Measurements from ENCODE around the gene GGA2.
"Not testable (repeated sequence)": the region's sequence is repeated elsewhere in the genome, so short reads cannot be mapped to it uniquely, and the experiment has no call there.

GGA2 gene

GRCh38 chr16:23514381-23515152, 4.3 kb upstream of the GGA2 start:
- no peak overlapping the region for H3K4me3 Mint-ChIP-seq
- H3K36me3 Mint-ChIP-seq: peaks cover 6% of the 10 kb centered on the region
- H3K9me3 Mint-ChIP-seq: no peaks in the 10 kb centered on the region
- H3K4me1 Mint-ChIP-seq: peaks cover 38% of the 10 kb centered on the region
- H3K27me3 Mint-ChIP-seq: no peaks in the 10 kb centered on the region
- H3K27ac Mint-ChIP-seq: peak overlapping the region; percentile 16
- ATAC-seq: no peak

DNA sequence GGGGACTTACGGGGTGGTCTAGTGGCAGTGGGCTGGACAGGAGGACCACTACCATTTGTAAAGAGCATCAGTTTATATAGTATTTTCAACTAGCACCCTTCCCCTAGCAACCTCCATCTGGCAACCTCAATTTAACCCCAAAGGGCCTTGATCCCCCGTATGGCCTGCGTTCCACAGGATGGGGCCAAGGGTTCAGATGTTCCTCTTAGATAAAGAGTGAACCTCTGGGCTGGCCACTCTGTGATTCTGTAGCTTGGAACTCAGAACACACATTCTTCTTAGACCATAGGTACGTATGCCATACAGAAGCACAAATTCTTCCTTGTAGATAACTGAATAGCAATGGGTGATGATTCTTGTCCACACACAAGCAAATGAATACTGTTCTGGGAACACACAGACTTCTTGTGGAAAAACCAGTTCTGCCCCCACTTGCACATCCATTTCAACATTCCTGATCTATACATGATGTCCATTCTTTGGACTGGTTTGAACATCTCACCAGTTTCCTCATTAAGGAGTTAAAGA, 1.9 kb upstream of the GGA2 start:
- H3K36me3 Mint-ChIP-seq: peaks cover 16% of the 10 kb centered on the region
- no peaks in the 10 kb centered on the region for H3K27me3 Mint-ChIP-seq
- no peak overlapping the region for H3K4me3 Mint-ChIP-seq
- no peak overlapping the region for H3K27ac Mint-ChIP-seq
- no peak for ATAC-seq
- H3K9me3 Mint-ChIP-seq: no peaks in the 10 kb centered on the region
- H3K4me1 Mint-ChIP-seq: peaks cover 33% of the 10 kb centered on the region

DNA sequence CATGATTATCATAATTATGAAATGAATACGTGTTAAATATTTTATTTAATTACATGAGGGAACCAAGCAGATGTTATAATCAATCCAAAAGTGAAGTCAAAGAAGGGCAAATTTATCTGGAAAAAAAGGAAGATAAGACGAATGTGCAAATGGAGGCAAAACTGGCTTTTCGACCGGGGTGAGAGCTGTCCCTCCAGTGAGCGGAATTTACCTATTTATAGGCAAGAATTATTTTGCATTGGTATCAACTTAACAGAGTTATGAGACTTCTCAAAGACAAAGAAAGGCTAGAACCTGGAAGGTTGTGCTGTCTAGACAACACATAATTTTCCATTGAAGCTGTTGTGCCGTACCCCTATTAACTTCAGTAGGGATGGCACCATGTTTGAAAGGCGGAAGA, 1.4 kb upstream of the GGA2 start:
- ATAC-seq: no peak
- H3K4me3 Mint-ChIP-seq: no peak overlapping the region
- no peaks in the 10 kb centered on the region for H3K9me3 Mint-ChIP-seq
- peaks cover 34% of the 10 kb centered on the region for H3K4me1 Mint-ChIP-seq
- H3K36me3 Mint-ChIP-seq: peaks cover 20% of the 10 kb centered on the region
- H3K27me3 Mint-ChIP-seq: no peaks in the 10 kb centered on the region
- peak overlapping the region; percentile 75 for H3K27ac Mint-ChIP-seq

- ATAC-seq, H3K27me3 Mint-ChIP-seq, H3K9me3 Mint-ChIP-seq: not testable (repeated sequence)
- Mint-ChIP-seq H3K4me3 (peak overlapping the region; percentile 85), H3K4me1 (peaks cover 35% of the 10 kb centered on the region), H3K27ac (peak overlapping the region; percentile 75), H3K36me3 (peaks cover 27% of the 10 kb centered on the region)
Measured at GRCh38 chr16:23510915-23511270, 599 bp upstream of the GGA2 start.

- peaks cover 46% of the 10 kb centered on the region for H3K4me1 Mint-ChIP-seq
- peak; percentile 13 for ATAC-seq
- no peaks in the 10 kb centered on the region for H3K9me3 Mint-ChIP-seq
- no peaks in the 10 kb centered on the region for H3K27me3 Mint-ChIP-seq
- H3K4me3 Mint-ChIP-seq: peak overlapping the region; percentile 90
- peaks cover 27% of the 10 kb centered on the region for H3K36me3 Mint-ChIP-seq
- peak overlapping the region; percentile 75 for H3K27ac Mint-ChIP-seq
Measured at GRCh38 chr16:23509782-23510163, 521 bp downstream of the GGA2 start.

GRCh38 chr16:23509441-23509754, 896 bp downstream of the GGA2 start:
- peak overlapping the region; percentile 75 for H3K27ac Mint-ChIP-seq
- H3K4me1 Mint-ChIP-seq: peaks cover 49% of the 10 kb centered on the region
- peaks cover 27% of the 10 kb centered on the region for H3K36me3 Mint-ChIP-seq
- no peaks in the 10 kb centered on the region for H3K9me3 Mint-ChIP-seq
- ATAC-seq: no peak
- no peaks in the 10 kb centered on the region for H3K27me3 Mint-ChIP-seq
- peak overlapping the region; percentile 90 for H3K4me3 Mint-ChIP-seq

GRCh38 chr16:23508589-23509440, 1.5 kb downstream of the GGA2 start:
- ATAC-seq: no peak
- Mint-ChIP-seq H3K9me3 (no peaks in the 10 kb centered on the region), H3K4me1 (peaks cover 55% of the 10 kb centered on the region), H3K4me3 (peak overlapping the region; percentile 90), H3K27ac (peak overlapping the region; percentile 75), H3K27me3 (no peaks in the 10 kb centered on the region), H3K36me3 (peaks cover 27% of the 10 kb centered on the region)

- H3K27me3 Mint-ChIP-seq: no peaks in the 10 kb centered on the region
- peaks cover 72% of the 10 kb centered on the region for H3K4me1 Mint-ChIP-seq
- ATAC-seq: peak; percentile 25
- no peaks in the 10 kb centered on the region for H3K9me3 Mint-ChIP-seq
- H3K27ac Mint-ChIP-seq: peak overlapping the region; percentile 75
- peaks cover 33% of the 10 kb centered on the region for H3K36me3 Mint-ChIP-seq
- H3K4me3 Mint-ChIP-seq: peak overlapping the region; percentile 84
Measured at GRCh38 chr16:23506606-23506994, 3.7 kb downstream of the GGA2 start.

DNA sequence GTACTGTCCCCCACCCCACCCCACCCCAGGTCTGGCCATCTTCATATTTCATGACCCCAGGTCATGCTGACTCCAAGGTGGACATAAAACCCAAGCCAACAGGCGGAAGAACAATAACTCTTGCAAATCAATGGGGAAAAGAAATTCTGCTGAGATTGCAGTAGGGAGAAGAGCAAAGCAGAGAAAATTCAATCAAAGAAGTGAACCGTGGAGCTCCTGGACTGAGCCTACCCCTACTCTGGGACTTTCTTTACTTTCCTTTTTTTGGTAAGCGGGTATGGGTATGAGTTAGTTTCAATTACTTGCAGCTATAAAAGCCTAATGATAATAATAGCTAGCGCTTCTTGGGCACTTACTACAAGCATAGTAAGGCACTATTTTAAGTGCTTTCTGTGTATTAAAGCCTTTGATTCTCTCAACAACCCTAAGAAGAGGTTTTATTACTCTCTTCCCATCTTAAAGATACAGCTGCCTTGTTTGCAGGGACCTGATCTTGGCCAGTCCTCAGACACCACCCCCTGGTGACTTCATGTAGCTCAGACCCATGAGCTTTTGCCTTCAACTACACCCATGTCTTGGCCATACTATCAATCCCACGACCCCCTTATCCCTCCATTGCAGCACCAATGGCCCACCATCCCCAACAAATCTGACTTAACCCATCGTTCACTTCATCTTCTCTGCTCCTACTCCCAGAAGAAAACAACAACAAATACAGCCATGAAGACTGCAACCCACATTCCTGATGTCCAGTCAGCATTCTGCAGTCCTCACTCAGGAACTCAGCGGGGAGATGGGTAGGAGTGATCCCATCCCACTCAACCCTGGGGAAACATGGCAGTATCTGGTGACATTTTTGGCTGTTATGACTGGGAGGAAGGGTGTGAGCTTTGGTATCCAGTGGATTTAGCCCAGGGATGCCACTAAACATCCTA, 4.4 kb downstream of the GGA2 start:
- H3K9me3 Mint-ChIP-seq: no peaks in the 10 kb centered on the region
- no peak for ATAC-seq
- peak overlapping the region; percentile 84 for H3K4me3 Mint-ChIP-seq
- H3K36me3 Mint-ChIP-seq: peaks cover 33% of the 10 kb centered on the region
- H3K27me3 Mint-ChIP-seq: no peaks in the 10 kb centered on the region
- H3K27ac Mint-ChIP-seq: peak overlapping the region; percentile 75
- peaks cover 79% of the 10 kb centered on the region for H3K4me1 Mint-ChIP-seq

DNA sequence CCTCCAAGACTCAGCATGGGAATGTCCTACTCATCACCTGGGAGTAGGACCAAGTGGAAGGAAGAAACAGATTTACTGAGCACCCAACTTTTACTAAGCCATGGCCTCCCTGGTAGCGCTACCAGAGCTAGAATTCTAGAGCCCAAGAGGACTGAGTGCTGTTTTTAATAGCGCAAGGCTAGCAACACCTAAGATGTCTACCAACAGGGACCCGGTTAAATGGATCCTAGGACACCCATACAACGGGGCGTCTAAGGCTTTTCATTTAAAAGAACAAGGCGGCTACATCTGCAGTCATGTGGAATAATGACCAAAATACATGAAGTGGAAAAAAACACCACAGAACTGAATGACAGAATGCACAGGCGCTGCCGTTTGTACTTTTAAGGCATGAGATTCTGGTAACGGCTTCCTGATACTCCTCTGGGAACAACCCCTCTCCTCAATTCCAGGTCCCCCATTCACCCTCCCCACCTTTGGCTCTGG, 5.1 kb downstream of the GGA2 start:
- H3K36me3 Mint-ChIP-seq: peaks cover 37% of the 10 kb centered on the region
- H3K4me1 Mint-ChIP-seq: peaks cover 81% of the 10 kb centered on the region
- peak; percentile 3 for ATAC-seq
- peak overlapping the region; percentile 84 for H3K4me3 Mint-ChIP-seq
- H3K27ac Mint-ChIP-seq: peak overlapping the region; percentile 75
- H3K27me3 Mint-ChIP-seq: no peaks in the 10 kb centered on the region
- H3K9me3 Mint-ChIP-seq: no peaks in the 10 kb centered on the region

DNA sequence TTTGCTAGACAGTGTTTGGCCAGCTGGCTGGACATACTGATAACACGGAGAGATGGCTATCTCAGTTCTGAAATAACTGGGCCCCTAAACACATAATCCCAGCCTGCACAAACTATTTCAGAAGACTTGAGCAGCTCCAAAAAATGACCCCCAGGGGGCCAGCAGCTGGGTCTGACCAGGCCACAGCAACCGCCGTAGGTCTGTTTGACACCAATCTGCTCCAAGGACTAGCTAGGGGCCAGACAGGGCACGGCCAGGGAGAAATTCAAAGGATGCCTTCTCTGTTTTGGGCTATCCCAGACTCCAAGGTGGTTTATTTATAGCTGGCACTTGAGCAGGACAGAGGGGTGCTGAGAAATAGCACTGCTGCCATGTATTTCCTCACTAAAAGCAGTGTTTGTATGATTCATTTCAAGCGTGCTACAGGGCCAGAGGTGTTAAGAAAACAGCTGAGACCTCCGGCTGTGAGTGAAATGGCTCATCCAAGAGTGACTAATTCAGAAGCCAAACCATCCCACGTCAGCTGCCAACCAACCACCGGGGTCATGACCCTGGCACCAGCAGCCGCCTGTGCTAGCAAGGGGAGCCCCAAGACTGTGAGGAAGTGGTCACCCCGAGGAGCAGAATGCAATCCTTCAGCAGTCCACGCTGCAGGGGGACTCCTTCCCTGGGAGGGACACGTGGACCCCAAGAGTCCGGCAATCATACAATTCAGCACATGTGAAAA, 5.7 kb downstream of the GGA2 start:
- ATAC-seq: peak; percentile 88
- Mint-ChIP-seq H3K4me1 (peaks cover 87% of the 10 kb centered on the region), H3K4me3 (peak overlapping the region; percentile 84), H3K27ac (peak overlapping the region; percentile 75), H3K36me3 (peaks cover 43% of the 10 kb centered on the region), H3K27me3 (no peaks in the 10 kb centered on the region), H3K9me3 (no peaks in the 10 kb centered on the region)

DNA sequence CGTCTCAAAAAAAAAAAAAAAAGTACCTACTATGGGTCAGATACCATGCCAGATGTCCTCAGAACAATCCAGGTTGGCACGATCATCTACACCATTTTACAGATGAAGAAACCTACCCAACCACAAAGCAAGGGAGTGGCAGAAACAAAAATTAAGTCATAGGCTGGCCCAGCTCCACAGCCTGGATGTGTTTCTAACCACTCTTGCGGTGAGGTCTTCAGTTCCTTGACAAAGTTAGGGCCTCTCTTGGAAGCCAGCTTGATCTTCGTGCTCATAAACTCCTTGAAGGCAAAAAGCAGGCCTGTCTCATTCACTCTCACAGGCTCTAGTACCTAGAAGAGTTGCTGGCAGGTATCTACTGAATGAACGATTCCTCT, 6.2 kb downstream of the GGA2 start:
- Mint-ChIP-seq H3K4me3 (peak overlapping the region; percentile 84), H3K36me3 (peaks cover 39% of the 10 kb centered on the region), H3K9me3 (no peaks in the 10 kb centered on the region), H3K27me3 (no peaks in the 10 kb centered on the region), H3K4me1 (peaks cover 88% of the 10 kb centered on the region), H3K27ac (peak overlapping the region; percentile 75)
- ATAC-seq: no peak

DNA sequence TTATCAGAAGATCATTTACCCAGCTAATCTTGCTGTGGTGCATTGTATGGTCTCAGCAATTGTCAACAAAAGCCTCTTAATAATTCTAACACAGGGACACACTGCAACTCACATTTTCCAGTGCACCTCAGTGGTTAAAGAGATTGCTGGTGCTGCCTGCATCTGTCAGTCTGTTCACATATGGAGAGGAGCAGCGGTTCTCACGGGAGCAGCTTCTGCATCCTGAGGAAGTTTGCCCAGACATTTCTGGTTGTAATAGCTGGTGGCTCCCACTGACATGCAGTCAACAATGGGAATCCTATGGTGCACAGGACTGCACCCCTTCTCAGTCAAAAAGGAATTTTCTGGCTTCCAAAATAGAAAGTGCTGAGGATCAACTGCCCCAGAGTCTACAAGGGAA, 7.8 kb downstream of the GGA2 start:
- peak overlapping the region; percentile 73 for H3K27ac Mint-ChIP-seq
- no peak overlapping the region for H3K4me3 Mint-ChIP-seq
- H3K4me1 Mint-ChIP-seq: peaks cover 92% of the 10 kb centered on the region
- no peaks in the 10 kb centered on the region for H3K27me3 Mint-ChIP-seq
- ATAC-seq: no peak
- H3K36me3 Mint-ChIP-seq: peaks cover 34% of the 10 kb centered on the region
- H3K9me3 Mint-ChIP-seq: no peaks in the 10 kb centered on the region

- H3K4me3 Mint-ChIP-seq: no peak overlapping the region
- no peaks in the 10 kb centered on the region for H3K27me3 Mint-ChIP-seq
- no peak for ATAC-seq
- H3K9me3 Mint-ChIP-seq: no peaks in the 10 kb centered on the region
- H3K27ac Mint-ChIP-seq: no peak overlapping the region
- peaks cover 31% of the 10 kb centered on the region for H3K36me3 Mint-ChIP-seq
- peaks cover 94% of the 10 kb centered on the region for H3K4me1 Mint-ChIP-seq
Measured at GRCh38 chr16:23501291-23501690, 9.0 kb downstream of the GGA2 start.

Data from stimulated activated memory B cell treated with anti-CD40 and anti-IgM and Interleukin-4, amounts not matched to agents 10 μg/mL and 1 μg/mL and 100 μg/mL, for 72 hours (primary cell).